Right ventricle myocardium inferior (tissue), 1 donor: ENCODE measurements around the gene CYP3A5. TPM values are rescaled to one million over a fixed set of nuclear protein-coding genes. Genes with fewer than 3 reads are reported as not detected.

ENCODE experiments used
- ATAC-seq: fragments of 200-7000 bp; cut with Tn5 transposase; one replicate; pipeline ENCODE4 v1.9.1; 2020; ENCODE audit warnings: mild to moderate bottlenecking, moderate library complexity
- DNase-seq: peaks from one replicate; pipeline ENCODE4 v3.0.0; 2021; ENCODE audit errors: missing footprints
- intact Hi-C: fragments of 100-400 bp; cut with DNase I; formaldehyde crosslinking; loops from one replicate; pipeline ENCODE4 v1.11.0; 2022
- total RNA-seq: library from RNA; stranded (reverse); fragmentation: NEBNext Ultra II Directional; extraction: Animal tissue kit (Norgen Biotek cat#: 25700); gene quantifications from one replicate; pipeline ENCODE4 v1.2.1, GENCODE V29; 2021
- donor health status: DM: no; HTN: yes; CAD: no; lungs with severe emphysema.

The CYP3A5 gene
- total RNA-seq, 1 donor from 2014 or later = not detected

DNA sequence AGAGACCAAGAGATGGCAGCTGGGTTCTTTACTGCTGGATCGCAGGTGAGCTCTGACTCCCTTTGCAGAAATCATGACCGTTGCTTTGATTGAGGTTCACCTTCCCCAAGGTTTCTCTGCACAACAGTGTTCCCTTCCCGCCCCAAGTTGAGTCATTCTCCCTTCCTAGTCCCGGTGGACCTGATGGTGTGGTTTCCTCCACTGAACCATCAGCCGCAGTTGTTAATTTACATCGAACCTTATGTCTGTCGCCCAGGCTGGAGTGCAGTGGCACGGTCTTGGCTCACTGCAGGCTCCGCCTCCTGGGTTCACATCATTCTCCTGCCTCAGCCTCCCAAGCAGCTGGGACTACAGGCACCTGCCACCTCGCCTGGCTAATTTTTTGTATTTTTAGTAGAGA is 57.2 kb downstream of the CYP3A5 start:
- no peak for DNase-seq
- no peak for ATAC-seq
- intact Hi-C loops = no loop called here

- ATAC-seq = no peak
- intact Hi-C loops = no loop called here
- DNase-seq = no peak
Observed at GRCh38 chr7:99621271-99621670, 58.5 kb downstream of the CYP3A5 start.

- DNase-seq (no peak), ATAC-seq (no peak)
- intact Hi-C loops = no loop called here
Observed at GRCh38 chr7:99619571-99620130, 60.1 kb downstream of the CYP3A5 start.

GRCh38 chr7:99618726-99619125 is 61.1 kb downstream of the CYP3A5 start:
- DNase-seq (no peak), ATAC-seq (no peak)
- intact Hi-C loops = no loop called here

DNA sequence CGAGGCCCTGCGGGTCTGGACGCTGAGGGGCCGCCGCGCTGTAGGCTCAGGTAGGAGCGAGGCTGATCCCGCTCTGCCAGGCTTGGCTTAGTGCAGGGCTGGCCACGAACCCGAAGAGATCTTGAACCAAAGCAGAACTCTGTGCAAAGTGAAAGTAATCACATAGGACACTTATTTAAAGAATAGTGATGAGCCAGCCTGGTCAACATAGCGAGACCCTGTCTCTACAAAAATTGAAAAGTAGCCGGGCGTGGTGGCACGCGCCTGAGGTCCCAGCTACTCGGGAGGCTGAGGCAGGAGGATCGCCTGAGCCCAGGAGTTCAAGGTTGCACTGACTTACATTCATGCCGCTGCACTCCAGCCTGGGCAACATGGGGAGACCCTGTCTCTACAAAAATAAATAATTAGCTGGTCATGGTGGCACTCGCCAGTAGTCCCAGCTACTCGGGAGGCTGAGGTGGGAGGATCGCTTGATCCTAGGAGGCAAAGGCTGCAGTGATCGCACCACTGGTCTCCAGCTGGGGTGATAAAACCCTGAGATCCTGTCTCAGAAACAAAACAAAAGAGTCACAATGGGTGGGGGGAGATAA is 62.5 kb downstream of the CYP3A5 start:
- no peak for DNase-seq
- intact Hi-C loops = no loop called here

DNA sequence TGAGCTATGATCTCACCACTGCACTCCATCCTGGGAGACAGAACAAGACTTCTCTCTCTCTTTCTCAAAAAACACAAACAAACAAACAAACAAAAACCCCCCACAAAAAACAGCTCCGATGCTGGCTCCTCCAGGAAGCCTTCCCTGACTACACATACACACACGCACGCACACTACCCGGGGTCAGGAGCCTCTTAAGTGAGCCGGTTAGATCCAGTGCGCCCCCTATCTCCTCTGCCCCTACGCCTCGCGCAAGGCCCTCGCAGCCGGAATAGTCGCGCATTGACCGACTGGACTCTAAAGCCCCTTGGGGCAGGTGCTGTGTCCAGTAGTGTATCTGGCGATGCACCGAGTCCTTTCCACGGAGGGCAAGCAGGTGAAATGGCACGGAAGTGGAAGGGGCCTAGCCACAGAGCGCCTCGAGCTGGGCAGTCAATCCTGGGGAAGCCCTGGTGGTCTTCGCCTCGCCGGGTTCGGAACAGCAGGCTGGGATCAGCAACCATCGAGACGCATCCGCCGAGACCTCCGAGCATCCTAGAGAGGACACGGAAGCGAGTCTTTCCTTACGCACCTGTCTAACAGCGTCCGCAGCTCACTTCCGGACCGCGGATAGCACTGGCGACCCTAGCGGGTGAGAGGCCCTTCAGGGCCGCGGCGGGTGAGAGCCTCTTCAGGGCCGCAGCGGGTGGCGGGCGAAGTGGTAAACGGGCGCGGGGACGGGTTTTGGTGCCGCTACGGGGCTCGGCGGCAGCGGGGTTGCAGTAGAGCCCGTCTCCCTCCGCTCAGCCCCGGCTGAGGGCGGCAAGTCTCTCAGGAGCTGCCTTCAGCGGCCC is 63.2 kb downstream of the CYP3A5 start, which contains the start of gene ZSCAN25:
Gene ZSCAN25, plus strand, starts transcription at position 588 of the 833 bp plus-strand sequence. CDS start 2,661 bp downstream, outside the sequence.
- DNase-seq = peak; percentile 94
- intact Hi-C loops = no loop called here
- ATAC-seq = peak; percentile 97

More for the DNA sequence above, 62.5 kb downstream of the CYP3A5 start:
- ATAC-seq = no peak

DNA sequence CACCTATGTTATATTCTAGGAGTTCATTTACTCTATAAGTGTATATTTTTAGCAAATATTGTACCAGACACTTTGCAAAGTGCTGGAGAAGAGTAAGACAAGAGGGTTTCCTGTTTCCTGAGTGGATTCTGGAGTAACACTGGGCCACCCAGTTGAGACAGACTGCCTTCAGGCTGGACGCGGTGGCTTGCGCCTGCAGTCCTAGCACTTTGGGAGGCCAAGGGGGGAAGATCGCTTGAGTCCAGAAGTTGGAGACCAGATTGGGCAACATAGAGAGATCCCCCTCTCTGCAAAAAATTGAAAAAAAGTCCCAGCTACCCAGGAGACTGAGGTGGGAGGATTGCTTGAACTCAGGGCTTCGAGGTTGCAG is 63.8 kb downstream of the CYP3A5 start:
- ATAC-seq = no peak
- DNase-seq = no peak
- intact Hi-C loops = no loop called here

- no peak for DNase-seq
- ATAC-seq = no peak
- intact Hi-C loops = no loop called here
Observed at GRCh38 chr7:99614495-99614894, 65.3 kb downstream of the CYP3A5 start.

- DNase-seq (no peak), ATAC-seq (no peak)
- intact Hi-C loops = no loop called here
Observed at GRCh38 chr7:99607548-99607947, 72.2 kb downstream of the CYP3A5 start.

DNA sequence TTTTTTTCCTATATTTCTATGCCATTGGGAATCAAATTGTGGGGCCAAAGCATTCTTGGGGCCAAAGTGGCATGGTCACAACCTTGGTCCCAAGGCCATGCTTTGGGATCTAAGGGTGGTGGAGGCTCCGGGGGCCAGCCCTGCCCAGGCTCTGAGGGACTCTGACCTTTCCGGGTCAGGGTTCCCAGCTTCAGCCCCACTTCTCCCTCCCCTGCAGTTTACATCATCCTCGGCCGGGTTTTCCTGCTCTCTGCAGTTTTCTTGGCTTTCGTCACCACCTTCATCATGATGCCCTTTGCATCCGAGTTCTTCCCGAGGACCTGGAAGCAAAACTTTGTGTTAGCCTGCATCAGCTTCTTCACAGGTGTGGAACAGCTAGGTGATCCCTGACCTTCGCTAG is 73.3 kb downstream of the CYP3A5 start:
- intact Hi-C loops = no loop called here
- no peak for ATAC-seq
- no peak for DNase-seq

DNA sequence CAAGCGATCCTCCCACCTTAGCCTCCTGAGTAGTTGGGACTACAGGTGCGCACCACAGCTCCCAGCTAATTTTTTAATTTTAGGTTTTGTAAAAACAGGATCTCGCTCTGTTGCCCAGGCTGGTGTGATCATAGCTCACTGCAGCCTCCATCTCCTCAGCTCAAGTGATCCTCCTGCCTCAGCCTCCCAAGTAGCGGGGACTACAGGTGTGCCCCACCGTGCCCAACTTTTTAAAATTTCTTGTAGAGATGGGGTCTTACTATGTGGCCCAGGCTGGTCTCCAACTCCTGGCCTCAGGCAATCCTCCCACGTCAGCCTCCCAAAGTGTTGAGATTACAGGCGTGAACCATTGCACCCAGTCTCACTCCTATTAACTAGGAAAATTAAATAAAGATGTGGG is 74.3 kb downstream of the CYP3A5 start:
- intact Hi-C loops = no loop called here
- no peak for DNase-seq
- ATAC-seq = no peak

DNA sequence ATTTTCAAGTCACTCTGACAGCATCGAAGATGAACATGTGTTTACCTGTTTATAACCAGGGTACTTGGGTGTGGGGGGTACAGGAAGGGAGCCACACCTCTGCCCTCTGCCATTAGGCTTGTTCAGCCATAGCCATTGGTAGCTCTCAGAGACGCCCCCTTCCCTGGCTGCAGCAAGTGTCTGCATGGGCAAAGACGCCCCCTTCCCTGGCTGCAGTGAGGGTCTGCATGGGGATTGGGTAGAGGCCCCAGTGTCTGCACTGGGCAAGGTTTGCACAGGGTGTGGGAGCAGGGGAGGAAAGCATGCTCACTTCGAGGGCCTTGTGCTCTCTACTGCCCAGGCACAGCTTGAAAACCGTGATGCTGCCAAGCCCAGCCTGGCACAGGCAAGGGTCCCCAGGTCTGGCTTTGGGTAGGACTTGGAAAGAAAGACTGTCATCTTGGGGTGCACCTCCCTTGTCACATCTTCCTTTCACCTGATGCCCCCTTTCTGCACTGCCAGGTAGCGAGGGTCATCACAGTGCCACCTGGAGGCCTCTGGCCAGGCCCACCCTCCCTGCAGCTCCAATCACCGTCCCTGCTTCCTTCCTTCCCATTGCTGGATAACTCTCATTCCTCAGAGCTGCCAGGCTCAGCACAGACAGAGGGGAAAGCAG is 78.0 kb downstream of the CYP3A5 start:
- DNase-seq (no peak), ATAC-seq (no peak)
- intact Hi-C loops = no loop called here

DNA sequence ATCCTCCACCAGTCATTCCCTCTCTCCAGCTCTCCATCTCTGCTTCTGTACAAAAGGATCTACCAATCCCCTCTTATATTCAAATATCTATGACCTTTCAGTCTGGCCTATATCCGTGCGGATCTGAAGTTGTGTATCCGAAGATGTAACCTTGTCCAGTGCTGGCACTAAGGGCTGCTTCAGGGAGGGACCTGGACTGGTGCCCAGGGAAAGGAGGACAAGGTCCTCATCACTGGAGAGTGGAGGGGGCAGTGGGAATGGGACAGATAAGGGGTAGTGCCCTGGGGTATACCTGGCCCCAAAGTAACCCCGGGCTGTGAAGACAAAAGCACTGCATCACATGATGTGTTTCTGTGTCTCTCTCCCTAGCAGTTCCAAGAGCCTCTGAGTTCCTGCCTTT is 80.0 kb downstream of the CYP3A5 start:
- DNase-seq = no peak
- ATAC-seq = no peak
- intact Hi-C loops = no loop called here

Other genes starting within 250 kb of the CYP3A5 start
- gene PTCD1, start 241.2 kb downstream of the CYP3A5 start, total RNA-seq = 3.6 TPM
- gene CPSF4, start 241.1 kb downstream of the CYP3A5 start, total RNA-seq = 18.9 TPM
- 961 TPM for gene ATP5MF, start 213.8 kb downstream of the CYP3A5 start, total RNA-seq
- gene ZNF789, start 207.1 kb downstream of the CYP3A5 start, total RNA-seq = 2.9 TPM
- gene ZNF394, start 179.7 kb downstream of the CYP3A5 start, total RNA-seq = 17.6 TPM
- gene ZKSCAN5, start 175.3 kb downstream of the CYP3A5 start, total RNA-seq = 6.7 TPM
- 6.8 TPM for gene FAM200A, start 127.9 kb downstream of the CYP3A5 start, total RNA-seq
- gene ZNF655, start 121.4 kb downstream of the CYP3A5 start, total RNA-seq = 28.3 TPM
- gene TMEM225B, start 81.7 kb downstream of the CYP3A5 start, total RNA-seq = not detected
- gene ZSCAN25, start 63.0 kb downstream of the CYP3A5 start, total RNA-seq = 8.1 TPM
- gene CYP3A7, start 55.2 kb upstream of the CYP3A5 start, total RNA-seq = not detected
- not detected for gene CYP3A4, start 104.2 kb upstream of the CYP3A5 start, total RNA-seq
- not detected for gene CYP3A43, start 148.0 kb upstream of the CYP3A5 start, total RNA-seq
- not detected for gene OR2AE1, start 197.0 kb upstream of the CYP3A5 start, total RNA-seq
- 6.2 TPM for gene TRIM4, start 239.5 kb upstream of the CYP3A5 start, total RNA-seq
- 0.30 TPM for gene GJC3, start 249.6 kb upstream of the CYP3A5 start, total RNA-seq